Vagina (tissue), 2 donors: ENCODE data around the gene INPP5A.

Source experiments
- POLR2A ChIP-seq, 2 donors: fragments of 450-650 bp; IDR thresholded peaks; one replicate each; pipeline ENCODE4 v1.6.1; 2017; ENCODE audit warnings: antibody characterized with exemption in 2 of 2, mild to moderate bottlenecking in 2 of 2, moderate library complexity in 2 of 2
- TF ChIP-seq, protein P1 (sequence below), 3 experiments: fragments of 450-650 bp in 2 of 3; fragments of 200-600 bp in 1 of 3; sonication (generic) in 1 of 3; IDR thresholded peaks; one replicate each; pipeline ENCODE4 v1.5.1; 2017 to 2019; ENCODE audit warnings: antibody characterized with exemption in 3 of 3, mild to moderate bottlenecking in 2 of 3, moderate library complexity in 2 of 3

- TF ChIP-seq, protein P1, sequence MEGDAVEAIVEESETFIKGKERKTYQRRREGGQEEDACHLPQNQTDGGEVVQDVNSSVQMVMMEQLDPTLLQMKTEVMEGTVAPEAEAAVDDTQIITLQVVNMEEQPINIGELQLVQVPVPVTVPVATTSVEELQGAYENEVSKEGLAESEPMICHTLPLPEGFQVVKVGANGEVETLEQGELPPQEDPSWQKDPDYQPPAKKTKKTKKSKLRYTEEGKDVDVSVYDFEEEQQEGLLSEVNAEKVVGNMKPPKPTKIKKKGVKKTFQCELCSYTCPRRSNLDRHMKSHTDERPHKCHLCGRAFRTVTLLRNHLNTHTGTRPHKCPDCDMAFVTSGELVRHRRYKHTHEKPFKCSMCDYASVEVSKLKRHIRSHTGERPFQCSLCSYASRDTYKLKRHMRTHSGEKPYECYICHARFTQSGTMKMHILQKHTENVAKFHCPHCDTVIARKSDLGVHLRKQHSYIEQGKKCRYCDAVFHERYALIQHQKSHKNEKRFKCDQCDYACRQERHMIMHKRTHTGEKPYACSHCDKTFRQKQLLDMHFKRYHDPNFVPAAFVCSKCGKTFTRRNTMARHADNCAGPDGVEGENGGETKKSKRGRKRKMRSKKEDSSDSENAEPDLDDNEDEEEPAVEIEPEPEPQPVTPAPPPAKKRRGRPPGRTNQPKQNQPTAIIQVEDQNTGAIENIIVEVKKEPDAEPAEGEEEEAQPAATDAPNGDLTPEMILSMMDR (IDR thresholded peaks at IDR 0.05), result no peak
- no peak for TF ChIP-seq POLR2A (IDR thresholded peaks at IDR 0.05)
Observed at GRCh38 chr10:132790934-132791829, 253.6 kb downstream of the INPP5A start.
